ENCODE data around the gene NEK9. TPM values are rescaled to one million over a fixed set of nuclear protein-coding genes. Genes with fewer than 3 reads are reported as not detected.
A peak's percentile ranks its signal among the peaks of the same experiment; 100 is the strongest.

NEK9 gene
- total RNA-seq, 1 experiment from 2014 or later: 26.1 TPM

- Histone ChIP-seq H3K9me3 (replicated peaks) (no peaks in the 10 kb centered on the region), H3K4me1 (replicated peaks) (no peaks in the 10 kb centered on the region), H3K36me3 (peaks cover 96% of the 10 kb centered on the region), H3K27me3 (replicated peaks) (no peaks in the 10 kb centered on the region), H3K27ac (no peak overlapping the region), H3K4me3 (no peak overlapping the region)
- no peak for DNase-seq (ENCODE audit: low read depth in 1 of 2, low spot score in 2 of 2)
Measured at GRCh38 chr14:75113932-75114539, 12.8 kb downstream of the NEK9 start.

- no peak for DNase-seq (ENCODE audit: low read depth in 1 of 2, low spot score in 2 of 2)
- Histone ChIP-seq H3K27ac (no peak overlapping the region), H3K9me3 (replicated peaks) (no peaks in the 10 kb centered on the region), H3K27me3 (replicated peaks) (no peaks in the 10 kb centered on the region), H3K36me3 (peaks cover 85% of the 10 kb centered on the region), H3K4me1 (replicated peaks) (no peaks in the 10 kb centered on the region), H3K4me3 (no peak overlapping the region)
Measured at GRCh38 chr14:75109877-75110276, 17.0 kb downstream of the NEK9 start.

- peaks cover 69% of the 10 kb centered on the region for H3K36me3 ChIP-seq
- no peak overlapping the region for H3K4me3 ChIP-seq
- H3K27me3 ChIP-seq (replicated peaks): no peaks in the 10 kb centered on the region
- DNase-seq (ENCODE audit: low read depth in 1 of 2, low spot score in 2 of 2): no peak
- no peak overlapping the region for H3K27ac ChIP-seq
- H3K9me3 ChIP-seq (replicated peaks): no peaks in the 10 kb centered on the region
- no peaks in the 10 kb centered on the region for H3K4me1 ChIP-seq (replicated peaks)
Measured at GRCh38 chr14:75107186-75107585, 19.7 kb downstream of the NEK9 start.

- DNase-seq (ENCODE audit: low read depth in 1 of 2, low spot score in 2 of 2): no peak
- no peak overlapping the region for H3K27ac ChIP-seq
- no peak overlapping the region for H3K4me3 ChIP-seq
- H3K4me1 ChIP-seq (replicated peaks): no peaks in the 10 kb centered on the region
- no peaks in the 10 kb centered on the region for H3K27me3 ChIP-seq (replicated peaks)
- peaks cover 62% of the 10 kb centered on the region for H3K36me3 ChIP-seq
- no peaks in the 10 kb centered on the region for H3K9me3 ChIP-seq (replicated peaks)
Measured at GRCh38 chr14:75101491-75101890, 25.4 kb downstream of the NEK9 start.

GRCh38 chr14:75098682-75099081, 28.2 kb downstream of the NEK9 start:
- Histone ChIP-seq H3K4me3 (no peak overlapping the region), H3K27ac (no peak overlapping the region), H3K36me3 (peaks cover 61% of the 10 kb centered on the region), H3K27me3 (replicated peaks) (no peaks in the 10 kb centered on the region), H3K4me1 (replicated peaks) (no peaks in the 10 kb centered on the region), H3K9me3 (replicated peaks) (no peaks in the 10 kb centered on the region)
- no peak for DNase-seq (ENCODE audit: low read depth in 1 of 2, low spot score in 2 of 2)

- Histone ChIP-seq H3K27me3 (replicated peaks) (no peaks in the 10 kb centered on the region), H3K4me3 (no peak overlapping the region), H3K4me1 (replicated peaks) (no peaks in the 10 kb centered on the region), H3K9me3 (replicated peaks) (no peaks in the 10 kb centered on the region), H3K36me3 (peaks cover 56% of the 10 kb centered on the region), H3K27ac (no peak overlapping the region)
- DNase-seq (ENCODE audit: low read depth in 1 of 2, low spot score in 2 of 2): no peak
Measured at GRCh38 chr14:75098212-75098611, 28.6 kb downstream of the NEK9 start.

- Histone ChIP-seq H3K4me1 (replicated peaks) (no peaks in the 10 kb centered on the region), H3K9me3 (replicated peaks) (no peaks in the 10 kb centered on the region), H3K4me3 (no peak overlapping the region), H3K27me3 (replicated peaks) (no peaks in the 10 kb centered on the region), H3K27ac (no peak overlapping the region), H3K36me3 (peaks cover 57% of the 10 kb centered on the region)
- DNase-seq (ENCODE audit: low read depth in 1 of 2, low spot score in 2 of 2): no peak
Measured at GRCh38 chr14:75096959-75097358, 29.9 kb downstream of the NEK9 start.

- H3K27me3 ChIP-seq (replicated peaks): no peaks in the 10 kb centered on the region
- H3K27ac ChIP-seq: no peak overlapping the region
- DNase-seq (ENCODE audit: low read depth in 1 of 2, low spot score in 2 of 2): no peak
- H3K4me3 ChIP-seq: no peak overlapping the region
- H3K9me3 ChIP-seq (replicated peaks): no peaks in the 10 kb centered on the region
- no peaks in the 10 kb centered on the region for H3K4me1 ChIP-seq (replicated peaks)
- H3K36me3 ChIP-seq: peaks cover 46% of the 10 kb centered on the region
Measured at GRCh38 chr14:75095690-75096089, 31.2 kb downstream of the NEK9 start.

- no peaks in the 10 kb centered on the region for H3K4me1 ChIP-seq (replicated peaks)
- DNase-seq (ENCODE audit: low read depth in 1 of 2, low spot score in 2 of 2): no peak
- H3K4me3 ChIP-seq: no peak overlapping the region
- no peaks in the 10 kb centered on the region for H3K27me3 ChIP-seq (replicated peaks)
- no peaks in the 10 kb centered on the region for H3K9me3 ChIP-seq (replicated peaks)
- no peak overlapping the region for H3K27ac ChIP-seq
- peaks cover 44% of the 10 kb centered on the region for H3K36me3 ChIP-seq
Measured at GRCh38 chr14:75094896-75095295, 32.0 kb downstream of the NEK9 start.

- Histone ChIP-seq H3K36me3 (peaks cover 35% of the 10 kb centered on the region), H3K9me3 (replicated peaks) (no peaks in the 10 kb centered on the region), H3K27me3 (replicated peaks) (no peaks in the 10 kb centered on the region), H3K4me1 (replicated peaks) (no peaks in the 10 kb centered on the region), H3K27ac (no peak overlapping the region), H3K4me3 (no peak overlapping the region)
- DNase-seq (ENCODE audit: low read depth in 1 of 2, low spot score in 2 of 2): no peak
Measured at GRCh38 chr14:75092698-75093097, 34.1 kb downstream of the NEK9 start.

GRCh38 chr14:75091251-75091650, 35.6 kb downstream of the NEK9 start:
- Histone ChIP-seq H3K36me3 (peaks cover 41% of the 10 kb centered on the region), H3K27ac (no peak overlapping the region), H3K27me3 (replicated peaks) (no peaks in the 10 kb centered on the region), H3K4me1 (replicated peaks) (no peaks in the 10 kb centered on the region), H3K9me3 (replicated peaks) (no peaks in the 10 kb centered on the region), H3K4me3 (no peak overlapping the region)
- DNase-seq (ENCODE audit: low read depth in 1 of 2, low spot score in 2 of 2): no peak

GRCh38 chr14:75090353-75090752, 36.5 kb downstream of the NEK9 start:
- H3K4me3 ChIP-seq: no peak overlapping the region
- H3K36me3 ChIP-seq: peaks cover 46% of the 10 kb centered on the region
- no peaks in the 10 kb centered on the region for H3K4me1 ChIP-seq (replicated peaks)
- no peak for DNase-seq (ENCODE audit: low read depth in 1 of 2, low spot score in 2 of 2)
- no peaks in the 10 kb centered on the region for H3K9me3 ChIP-seq (replicated peaks)
- H3K27ac ChIP-seq: no peak overlapping the region
- H3K27me3 ChIP-seq (replicated peaks): no peaks in the 10 kb centered on the region

- no peak overlapping the region for H3K27ac ChIP-seq
- DNase-seq (ENCODE audit: low read depth in 1 of 2, low spot score in 2 of 2): peak; percentile 42 to 56
- no peak overlapping the region for H3K4me3 ChIP-seq
- H3K4me1 ChIP-seq (replicated peaks): no peaks in the 10 kb centered on the region
- no peaks in the 10 kb centered on the region for H3K9me3 ChIP-seq (replicated peaks)
- H3K27me3 ChIP-seq (replicated peaks): no peaks in the 10 kb centered on the region
- H3K36me3 ChIP-seq: peaks cover 46% of the 10 kb centered on the region
Measured at GRCh38 chr14:75088566-75089373, 38.1 kb downstream of the NEK9 start.

GRCh38 chr14:75088153-75088552, 38.7 kb downstream of the NEK9 start:
- no peak for DNase-seq (ENCODE audit: low read depth in 1 of 2, low spot score in 2 of 2)
- Histone ChIP-seq H3K27me3 (replicated peaks) (no peaks in the 10 kb centered on the region), H3K4me3 (no peak overlapping the region), H3K36me3 (peaks cover 50% of the 10 kb centered on the region), H3K27ac (no peak overlapping the region), H3K9me3 (replicated peaks) (no peaks in the 10 kb centered on the region), H3K4me1 (replicated peaks) (no peaks in the 10 kb centered on the region)
